Keratinocyte (primary cell): ENCODE data around the gene C11orf42. TPM values are rescaled to one million over a fixed set of nuclear protein-coding genes. Genes with fewer than 3 reads are reported as not detected.

ENCODE experiments used
- DNase-seq: peaks from one replicate; pipeline ENCODE4 v3.0.0-alpha.2; 2011; ENCODE audit warnings: low read depth, missing footprints, low spot score
- FAIRE-seq: peaks from 2 replicates; lab custom pipeline; 2011; peaks lifted over from hg19 to GRCh38; lab: Jason Lieb, UNC
- H2AFZ ChIP-seq: 2 replicates; pipeline ENCODE4 v1.6.0; 2012; ENCODE audit warnings: low read length, control low read depth, inconsistent platforms; ENCODE audit not compliant: control insufficient read depth
- H3K27ac ChIP-seq: 2 replicates; pipeline ENCODE4 v1.5.1; 2011; ENCODE audit warnings: low read length; ENCODE audit not compliant: control insufficient read depth, insufficient read depth
- H3K27me3 ChIP-seq: 3 replicates; pipeline ENCODE4 v1.6.0; 2011; ENCODE audit warnings: low read length; ENCODE audit not compliant: control insufficient read depth, insufficient read depth; ENCODE audit errors: extremely low read depth
- H3K36me3 ChIP-seq, 2 experiments: 2 replicates in 1 of 2; 3 replicates in 1 of 2; pipeline ENCODE4 v1.5.1; 2011; ENCODE audit warnings: low read length in 2 of 2, mild to moderate bottlenecking in 1 of 2; ENCODE audit not compliant: control insufficient read depth in 2 of 2, insufficient read depth in 2 of 2; ENCODE audit errors: extremely low read depth in 1 of 2
- H3K4me1 ChIP-seq: 3 replicates; pipeline ENCODE4 v1.5.1; 2011; ENCODE audit warnings: low read length; ENCODE audit not compliant: control insufficient read depth, insufficient read depth; ENCODE audit errors: extremely low read depth
- H3K4me2 ChIP-seq: 3 replicates; pipeline ENCODE4 v1.6.0; 2011; ENCODE audit warnings: low read depth, low read length; ENCODE audit not compliant: control insufficient read depth, insufficient read depth; ENCODE audit errors: extremely low read depth
- H3K4me3 ChIP-seq, 3 experiments: fragments of 200-600 bp in 1 of 3; sonication (generic) in 1 of 3; 2 replicates in 2 of 3; 3 replicates in 1 of 3; pipeline ENCODE4 v1.5.1; 2011 to 2016; ENCODE audit warnings: low read length in 3 of 3, mild to moderate bottlenecking in 3 of 3, control low read depth in 2 of 3, inconsistent platforms in 1 of 3, low read depth in 1 of 3, mixed read lengths in 1 of 3, mixed run types in 1 of 3, moderate library complexity in 1 of 3; ENCODE audit not compliant: control insufficient read depth in 2 of 3, insufficient read depth in 2 of 3; ENCODE audit errors: extremely low read depth in 1 of 3
- H3K79me2 ChIP-seq: 2 replicates; pipeline ENCODE4 v1.6.0; 2012; ENCODE audit warnings: low read length; ENCODE audit not compliant: control insufficient read depth, insufficient read depth
- H3K9ac ChIP-seq: 3 replicates; pipeline ENCODE4 v1.6.0; 2011; ENCODE audit warnings: low read length; ENCODE audit not compliant: control insufficient read depth, insufficient read depth; ENCODE audit errors: extremely low read depth
- H3K9me1 ChIP-seq: 3 replicates; pipeline ENCODE4 v1.6.0; 2011; ENCODE audit warnings: low read length; ENCODE audit not compliant: control insufficient read depth, insufficient read depth; ENCODE audit errors: extremely low read depth
- H3K9me3 ChIP-seq: 2 replicates; pipeline ENCODE4 v1.5.1; 2012; ENCODE audit warnings: low read depth, low read length; ENCODE audit not compliant: control insufficient read depth
- H4K20me1 ChIP-seq: 3 replicates; pipeline ENCODE4 v1.6.0; 2011; ENCODE audit warnings: low read length; ENCODE audit not compliant: control insufficient read depth, insufficient read depth; ENCODE audit errors: extremely low read depth
- EZH2 ChIP-seq: IDR thresholded peaks from one replicate; pipeline ENCODE4 v1.6.1; 2012; ENCODE audit warnings: inconsistent platforms, mild to moderate bottlenecking, low read length, moderate library complexity
- dilution Hi-C: fragments of 300-500 bp; cut with MboI; formaldehyde crosslinking; loops from one replicate; pipeline ENCODE4 v1.7.0; 2020; ENCODE audit warnings: low sequenced_read_pairs; ENCODE audit not compliant: extremely low pct_ligation_motif_present
- polyA plus RNA-seq, 5 experiments: library from polyadenylated mRNA; depleted of rRNA in 3 of 5; stranded (reverse) in 3 of 5; stranded (forward) in 1 of 5; unstranded in 1 of 5; fragments of >200 nt; gene quantifications; 1 replicate in 1 of 5; 2 replicates in 3 of 5; 3 replicates in 1 of 5; pipeline versions ENCODE4 v1.2.1 to v1.2.3, GENCODE V29; 2011 to 2012; ENCODE audit warnings: missing spikeins in 2 of 5, low read depth in 1 of 5, low replicate concordance in 1 of 5
- TF ChIP-seq, protein P1 (sequence below), 3 experiments: IDR thresholded peaks in 1 of 3; conservative IDR thresholded peaks in 1 of 3; optimal IDR thresholded peaks in 1 of 3; 2 replicates in 2 of 3; 3 replicates in 1 of 3; pipeline versions ENCODE3 to v1.5.1; 2011; ENCODE audit warnings: low read length in 3 of 3, mild to moderate bottlenecking in 3 of 3, moderate library complexity in 2 of 3, control low read depth in 1 of 3, inconsistent platforms in 1 of 3; ENCODE audit not compliant: insufficient read depth in 2 of 3; ENCODE audit errors: extremely low read depth in 1 of 3

C11orf42 gene
- polyA plus RNA-seq, 1 donor (not counting 4 experiments of a cell fraction or from before 2014, with no cell fraction given), result not detected

DNA sequence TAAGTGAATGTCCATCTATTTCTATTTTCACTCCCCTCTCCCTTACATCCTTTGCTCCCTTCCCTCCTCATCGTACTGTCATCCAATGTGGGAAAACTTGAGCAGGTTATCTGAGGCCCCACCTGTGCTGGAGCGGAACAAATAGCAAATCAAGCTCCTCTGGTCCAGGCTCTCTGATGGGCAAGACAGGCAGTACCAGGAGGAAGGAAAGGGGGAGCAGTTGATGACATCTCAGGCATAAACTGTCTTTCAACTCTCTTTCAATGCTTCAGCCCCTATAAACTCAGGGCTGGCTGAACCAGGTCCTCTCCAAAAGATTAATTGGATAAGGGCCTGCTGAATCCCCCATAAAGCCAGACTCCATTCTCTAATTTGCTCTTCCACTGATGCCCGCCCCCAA, 52.8 kb downstream of the C11orf42 start:
- H3K4me2 ChIP-seq, result no peak overlapping the region
- H3K9me1 ChIP-seq, result no peaks in the 10 kb centered on the region
- no peaks in the 10 kb centered on the region for H3K36me3 ChIP-seq
- dilution Hi-C loops, result no loop called here
- no peaks in the 10 kb centered on the region for H3K9me3 ChIP-seq
- TF ChIP-seq, protein P1, sequence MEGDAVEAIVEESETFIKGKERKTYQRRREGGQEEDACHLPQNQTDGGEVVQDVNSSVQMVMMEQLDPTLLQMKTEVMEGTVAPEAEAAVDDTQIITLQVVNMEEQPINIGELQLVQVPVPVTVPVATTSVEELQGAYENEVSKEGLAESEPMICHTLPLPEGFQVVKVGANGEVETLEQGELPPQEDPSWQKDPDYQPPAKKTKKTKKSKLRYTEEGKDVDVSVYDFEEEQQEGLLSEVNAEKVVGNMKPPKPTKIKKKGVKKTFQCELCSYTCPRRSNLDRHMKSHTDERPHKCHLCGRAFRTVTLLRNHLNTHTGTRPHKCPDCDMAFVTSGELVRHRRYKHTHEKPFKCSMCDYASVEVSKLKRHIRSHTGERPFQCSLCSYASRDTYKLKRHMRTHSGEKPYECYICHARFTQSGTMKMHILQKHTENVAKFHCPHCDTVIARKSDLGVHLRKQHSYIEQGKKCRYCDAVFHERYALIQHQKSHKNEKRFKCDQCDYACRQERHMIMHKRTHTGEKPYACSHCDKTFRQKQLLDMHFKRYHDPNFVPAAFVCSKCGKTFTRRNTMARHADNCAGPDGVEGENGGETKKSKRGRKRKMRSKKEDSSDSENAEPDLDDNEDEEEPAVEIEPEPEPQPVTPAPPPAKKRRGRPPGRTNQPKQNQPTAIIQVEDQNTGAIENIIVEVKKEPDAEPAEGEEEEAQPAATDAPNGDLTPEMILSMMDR (optimal IDR thresholded peaks at IDR 0.05 in 1 of 3, IDR thresholded peaks at IDR 0.05 in 1 of 3, conservative IDR thresholded peaks at IDR 0.05 in 1 of 3; ENCODE audit: extremely low read depth in 1 of 3, insufficient read depth in 2 of 3, low read length in 3 of 3), result no peak
- no peak for TF ChIP-seq EZH2
- no peaks in the 10 kb centered on the region for H4K20me1 ChIP-seq
- peaks cover 2% of the 10 kb centered on the region for H3K4me1 ChIP-seq
- peaks cover 51% of the 10 kb centered on the region for H3K27me3 ChIP-seq
- FAIRE-seq (no peak), DNase-seq (no peak)
- no peak overlapping the region for H2AFZ ChIP-seq
- no peaks in the 10 kb centered on the region for H3K79me2 ChIP-seq
- no peak overlapping the region for H3K9ac ChIP-seq
- no peak overlapping the region for H3K27ac ChIP-seq
- H3K4me3 ChIP-seq, result no peak overlapping the region

DNA sequence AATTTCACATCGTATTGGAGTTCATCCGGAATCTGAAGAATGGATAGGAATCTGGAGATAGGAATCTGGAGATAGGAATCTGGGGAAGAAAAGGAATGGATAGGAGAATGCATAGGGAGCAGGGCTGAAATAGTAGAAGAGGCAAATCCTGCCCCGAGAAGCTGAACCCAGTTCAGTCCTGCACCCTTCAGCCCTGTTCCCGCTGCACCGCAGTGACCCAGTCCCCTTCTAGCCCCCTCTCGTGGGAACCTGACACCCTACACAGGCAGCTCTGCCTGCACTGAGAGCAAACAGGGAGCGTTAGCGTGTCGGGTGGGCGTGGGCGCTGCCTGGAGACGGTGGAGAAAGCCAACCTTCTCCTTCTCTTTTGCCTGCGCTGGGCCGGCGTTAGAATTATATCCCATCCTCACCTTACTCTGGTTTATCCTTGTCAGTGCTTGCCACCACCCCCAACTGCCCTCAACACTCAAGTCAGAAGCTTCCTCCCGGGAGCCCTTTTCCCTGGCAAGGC, 53.3 kb downstream of the C11orf42 start:
- Histone ChIP-seq H4K20me1 (no peaks in the 10 kb centered on the region), H3K27me3 (peaks cover 51% of the 10 kb centered on the region), H3K4me1 (peaks cover 2% of the 10 kb centered on the region), H3K36me3 (no peaks in the 10 kb centered on the region), H3K27ac (no peak overlapping the region), H3K79me2 (no peaks in the 10 kb centered on the region), H3K9me3 (no peaks in the 10 kb centered on the region), H3K4me2 (peak overlapping the region; percentile 47), H3K9me1 (no peaks in the 10 kb centered on the region), H2AFZ (no peak overlapping the region), H3K9ac (no peak overlapping the region), H3K4me3 (no peak overlapping the region)
- FAIRE-seq, result no peak
- DNase-seq, result no peak
- dilution Hi-C loops, result no loop called here
- TF ChIP-seq, protein P1 (optimal IDR thresholded peaks at IDR 0.05 in 1 of 3, IDR thresholded peaks at IDR 0.05 in 1 of 3, conservative IDR thresholded peaks at IDR 0.05 in 1 of 3; ENCODE audit: extremely low read depth in 1 of 3, insufficient read depth in 2 of 3, low read length in 3 of 3), result no peak
- peak; percentile 67 for TF ChIP-seq EZH2
